Panc1 (cell line): Measurements from ENCODE around the gene FARP1.

Experiments used
- CTCF ChIP-seq: fragments of 450-650 bp; IDR thresholded peaks from 2 replicates; pipeline ENCODE4 v1.5.1; 2017; ENCODE audit warnings: mild to moderate bottlenecking
- POLR2AphosphoS5 ChIP-seq: IDR thresholded peaks from 2 replicates; pipeline ENCODE4 v1.6.1; 2012; ENCODE audit warnings: mild to moderate bottlenecking, low read depth, low read length, moderate library complexity

- TF ChIP-seq CTCF (peak; percentile 35; the same call in 1 of the 2 replicates), POLR2AphosphoS5 (no peak)
Observed at GRCh38 chr13:98103942-98104880, 38.7 kb upstream of the FARP1 start.
